Measurements from ENCODE around the gene RTP1.

DNA sequence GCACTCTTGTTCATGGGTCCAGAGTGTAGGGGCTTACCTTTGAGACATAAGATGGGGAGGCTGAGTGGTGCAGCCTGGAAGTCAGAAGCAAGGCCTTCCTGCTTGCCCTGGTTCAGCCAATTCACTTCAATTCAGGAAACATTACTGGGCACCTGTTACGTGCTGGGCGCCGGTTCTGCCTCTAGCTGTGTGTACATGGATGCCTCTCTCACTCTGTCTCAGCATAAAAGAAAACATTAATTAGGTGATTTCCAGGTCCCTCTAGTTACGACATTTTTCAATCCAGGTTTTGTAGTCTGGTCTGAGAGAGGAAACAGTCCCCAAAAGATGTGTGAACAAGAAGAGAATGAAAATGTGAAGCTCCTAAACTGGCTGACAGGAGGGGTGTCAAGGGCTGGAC lies 1.2 kb downstream of the RTP1 start:
- TF ChIP-seq CTCF (IDR thresholded peaks at IDR 0.05 in 8 of 11, conservative IDR thresholded peaks at IDR 0.05 in 3 of 11) (no peak), POLR2AphosphoS5 (IDR thresholded peaks at IDR 0.05) (no peak)

Measured in spleen (tissue), 7 donors.